Adrenal gland (tissue), 12 donors: ENCODE data around the gene CBX8. TPM values are rescaled to one million over a fixed set of nuclear protein-coding genes. Genes with fewer than 3 reads are reported as not detected.

Experiments
- DNase-seq, 7 donors: peaks; one replicate each; pipeline ENCODE4 v3.0.0-alpha.2; 2019 to 2020
- H3K27ac ChIP-seq, 5 donors: fragments of 200-600 bp; sonication (generic) in 4 of 5; 1 replicate in 3 of 5; 2 replicates in 2 of 5; pipeline versions ENCODE4 v1.5.1 to v1.8.0; 2016 to 2020; ENCODE audit warnings: mild to moderate bottlenecking in 1 of 5
- H3K27me3 ChIP-seq: fragments of 200-600 bp; 2 replicates; pipeline ENCODE4 v1.8.0; 2021
- H3K36me3 ChIP-seq, 2 donors: fragments of 200-600 bp; replicated peaks in 1 of 2; 1 replicate in 1 of 2; 2 replicates in 1 of 2; pipeline versions ENCODE4 v1.5.1 to v1.8.0; 2018 to 2022
- H3K4me1 ChIP-seq, 2 donors: fragments of 200-600 bp; replicated peaks in 1 of 2; 1 replicate in 1 of 2; 2 replicates in 1 of 2; pipeline versions ENCODE4 v1.5.1 to v1.8.0; 2018 to 2021
- H3K4me3 ChIP-seq, 4 donors: fragments of 200-600 bp; sonication (generic) in 3 of 4; one replicate each; pipeline ENCODE4 v1.5.1; 2016 to 2018
- H3K9me3 ChIP-seq, 3 donors: fragments of 200-600 bp; sonication (generic) in 1 of 3; replicated peaks in 1 of 3; 1 replicate in 2 of 3; 2 replicates in 1 of 3; pipeline versions ENCODE4 v1.5.1 to v1.8.0; 2016 to 2021
- POLR2A ChIP-seq, 2 donors: fragments of 450-650 bp; IDR thresholded peaks; one replicate each; pipeline ENCODE4 v1.6.1; 2017; ENCODE audit warnings: antibody characterized with exemption in 2 of 2, mild to moderate bottlenecking in 2 of 2, moderate library complexity in 1 of 2
- WGBS, 4 donors: extraction: QIAGEN DNeasy Blood & Tissue Kit in 2 of 4; methylation state at CpG; one replicate each; pipeline versions ENCODE4 v1.1.5 to v1.1.7; 2013 to 2017; 5-methylcytosine and 5-hydroxymethylcytosine counted together
- intact Hi-C, 2 donors: fragments of 100-400 bp; cut with DNase I; formaldehyde crosslinking; loops; one replicate each; pipeline versions ENCODE4 v1.14.1 to v1.15.0; 2022 to 2023
- polyA plus RNA-seq, 3 donors: library from polyadenylated mRNA; stranded (reverse); fragments of 200-250 nt in 2 of 3; fragments of 350-450 nt in 1 of 3; fragmentation: Illumina TruSeq in 1 of 3; extraction: RNeasy Lipid Tissue Mini Kit (QIAGEN cat#74804) in 1 of 3; gene quantifications; one replicate each; pipeline ENCODE4 v1.2.3, GENCODE V29; 2013 to 2014
- total RNA-seq, 9 donors: library from RNA; depleted of rRNA in 4 of 9; stranded (reverse); fragments of >200 nt in 4 of 9; fragments of 120-200 nt in 1 of 9; fragmentation: NEBNext Ultra II Directional in 1 of 9; extraction: Animal tissue kit (Norgen Biotek cat#: 25700) in 1 of 9; gene quantifications; one replicate each; pipeline versions ENCODE4 v1.1.0 to v1.2.4, GENCODE V29; 2013 to 2023
- TF ChIP-seq, protein P1 (sequence below), 6 experiments: fragments of 450-650 bp in 4 of 6; fragments of 200-600 bp in 2 of 6; sonication (generic) in 1 of 6; IDR thresholded peaks; 1 replicate in 5 of 6; 2 replicates in 1 of 6; pipeline versions ENCODE4 v1.5.1 to v1.8.0; 2016 to 2021; ENCODE audit warnings: antibody characterized with exemption in 6 of 6, mild to moderate bottlenecking in 2 of 6, moderate library complexity in 1 of 6
- donor health status: healthy with polysubstance abuse.
- donor health status: Bipolar disorder and iron deficiency.
- donor health status: DM: yes; HTN: yes; CAD: no.
- donor health status: DM: no; HTN: no; CAD: no.
- donor health status: DM: no; HTN: no; CAD: no.
- donor health status: DM: yes; HTN: yes; CAD: no.

The CBX8 gene
- total and polyA plus RNA-seq, 12 donors, result 0.85 to 10.6 (median 5.5) TPM

GRCh38 chr17:79812353-79813258 lies 15.7 kb upstream of the CBX8 start:
- peaks cover 10 to 31% of the 10 kb centered on the region in 2 donors for H3K4me1 ChIP-seq
- H3K27ac ChIP-seq, result no peak overlapping the region
- peaks cover 82% of the 10 kb centered on the region for H3K27me3 ChIP-seq
- DNase-seq, result no peak
- H3K4me3 ChIP-seq, result peak overlapping the region in 1 of 4 donors; percentile 49
- 4 to 8% (median 6%) methylated on average over 20 to 72 of the region's 72 CpGs for WGBS, 4 donors
- TF ChIP-seq, protein P1, sequence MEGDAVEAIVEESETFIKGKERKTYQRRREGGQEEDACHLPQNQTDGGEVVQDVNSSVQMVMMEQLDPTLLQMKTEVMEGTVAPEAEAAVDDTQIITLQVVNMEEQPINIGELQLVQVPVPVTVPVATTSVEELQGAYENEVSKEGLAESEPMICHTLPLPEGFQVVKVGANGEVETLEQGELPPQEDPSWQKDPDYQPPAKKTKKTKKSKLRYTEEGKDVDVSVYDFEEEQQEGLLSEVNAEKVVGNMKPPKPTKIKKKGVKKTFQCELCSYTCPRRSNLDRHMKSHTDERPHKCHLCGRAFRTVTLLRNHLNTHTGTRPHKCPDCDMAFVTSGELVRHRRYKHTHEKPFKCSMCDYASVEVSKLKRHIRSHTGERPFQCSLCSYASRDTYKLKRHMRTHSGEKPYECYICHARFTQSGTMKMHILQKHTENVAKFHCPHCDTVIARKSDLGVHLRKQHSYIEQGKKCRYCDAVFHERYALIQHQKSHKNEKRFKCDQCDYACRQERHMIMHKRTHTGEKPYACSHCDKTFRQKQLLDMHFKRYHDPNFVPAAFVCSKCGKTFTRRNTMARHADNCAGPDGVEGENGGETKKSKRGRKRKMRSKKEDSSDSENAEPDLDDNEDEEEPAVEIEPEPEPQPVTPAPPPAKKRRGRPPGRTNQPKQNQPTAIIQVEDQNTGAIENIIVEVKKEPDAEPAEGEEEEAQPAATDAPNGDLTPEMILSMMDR (IDR thresholded peaks at IDR 0.05), result no peak
- no peak for TF ChIP-seq POLR2A (IDR thresholded peaks at IDR 0.05)
- no peaks in the 10 kb centered on the region for H3K36me3 ChIP-seq
- H3K9me3 ChIP-seq, result no peaks in the 10 kb centered on the region
- intact Hi-C loops, result no loop called here

GRCh38 chr17:79811868-79812352 lies 15.0 kb upstream of the CBX8 start:
- H3K9me3 ChIP-seq, result no peaks in the 10 kb centered on the region
- no peaks in the 10 kb centered on the region for H3K36me3 ChIP-seq
- DNase-seq, result no peak
- H3K4me3 ChIP-seq, result no peak overlapping the region
- peaks cover 87% of the 10 kb centered on the region for H3K27me3 ChIP-seq
- H3K27ac ChIP-seq, result no peak overlapping the region
- TF ChIP-seq POLR2A (IDR thresholded peaks at IDR 0.05), result no peak
- TF ChIP-seq, protein P1 (IDR thresholded peaks at IDR 0.05), result no peak
- H3K4me1 ChIP-seq, result peaks cover 10 to 31% of the 10 kb centered on the region in 2 donors
- WGBS, 4 donors, result 4 to 8% (median 6%) methylated on average over 15 to 20 of the region's 20 CpGs
- intact Hi-C loops, result no loop called here

DNA sequence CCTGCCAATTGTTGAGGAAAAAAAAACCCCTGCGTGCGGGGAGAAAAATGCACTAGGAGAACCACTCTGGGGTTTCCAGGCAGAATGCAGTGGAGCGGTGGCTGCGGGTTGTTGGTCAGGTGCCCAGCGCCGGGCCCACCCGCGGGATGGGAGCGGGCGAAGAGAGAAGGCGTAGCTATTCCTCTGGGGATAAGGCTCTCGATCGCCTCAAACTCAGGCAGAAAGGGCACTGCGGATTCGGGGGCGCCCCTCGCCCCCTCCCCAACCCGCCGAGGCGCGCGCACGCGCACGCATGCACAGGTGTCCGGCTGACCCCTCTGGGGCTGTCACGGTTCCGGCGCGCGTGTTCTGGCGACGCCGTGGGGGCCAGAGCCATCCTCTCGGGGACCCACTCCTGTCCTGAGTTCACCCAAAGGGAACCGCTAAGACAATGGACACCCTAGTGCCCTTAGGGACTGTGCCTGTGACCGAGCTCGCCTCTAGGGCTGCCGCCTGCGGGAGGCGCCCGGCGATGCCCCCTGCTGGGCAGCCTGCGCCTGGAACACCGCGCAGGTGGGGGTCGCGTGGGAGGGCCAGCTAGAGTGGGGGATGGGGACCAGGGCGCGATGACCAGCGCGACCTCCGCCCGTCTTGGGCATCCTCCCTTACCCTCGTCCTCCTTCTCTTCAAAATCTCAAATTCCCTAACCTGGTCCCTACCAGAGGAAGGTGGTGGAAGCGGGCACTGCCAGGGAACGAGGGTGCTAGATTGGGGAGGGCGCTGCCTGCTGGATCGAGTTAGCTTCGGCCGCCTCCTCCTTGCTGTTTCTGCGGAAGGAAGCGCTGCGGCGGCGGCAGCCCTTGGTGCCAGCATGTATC lies 14.4 kb upstream of the CBX8 start:
- WGBS, 4 donors, result 2 to 4% (median 3%) methylated on average over 31 to 66 of the region's 66 CpGs
- Histone ChIP-seq H3K27me3 (peaks cover 87% of the 10 kb centered on the region), H3K27ac (no peak overlapping the region), H3K9me3 (no peaks in the 10 kb centered on the region), H3K4me1 (peaks cover 10 to 31% of the 10 kb centered on the region in 2 donors), H3K4me3 (no peak overlapping the region), H3K36me3 (no peaks in the 10 kb centered on the region)
- no peak for DNase-seq
- intact Hi-C loops, result no loop called here
- no peak for TF ChIP-seq POLR2A (IDR thresholded peaks at IDR 0.05)
- TF ChIP-seq, protein P1 (IDR thresholded peaks at IDR 0.05), result peak in 4 of 6 experiments; percentile 24 to 54 (median 38)
